OCI-M1 (cell line): Measurements from ENCODE around the gene UQCC3.
"Not testable (repeated sequence)": the region's sequence is repeated elsewhere in the genome, so short reads cannot be mapped to it uniquely, and the experiment has no call there.

Experiments
- DNase-seq: peaks from one replicate; lab custom pipeline; 2025; lab: John Stamatoyannopoulos, UW

The UQCC3 gene

DNA sequence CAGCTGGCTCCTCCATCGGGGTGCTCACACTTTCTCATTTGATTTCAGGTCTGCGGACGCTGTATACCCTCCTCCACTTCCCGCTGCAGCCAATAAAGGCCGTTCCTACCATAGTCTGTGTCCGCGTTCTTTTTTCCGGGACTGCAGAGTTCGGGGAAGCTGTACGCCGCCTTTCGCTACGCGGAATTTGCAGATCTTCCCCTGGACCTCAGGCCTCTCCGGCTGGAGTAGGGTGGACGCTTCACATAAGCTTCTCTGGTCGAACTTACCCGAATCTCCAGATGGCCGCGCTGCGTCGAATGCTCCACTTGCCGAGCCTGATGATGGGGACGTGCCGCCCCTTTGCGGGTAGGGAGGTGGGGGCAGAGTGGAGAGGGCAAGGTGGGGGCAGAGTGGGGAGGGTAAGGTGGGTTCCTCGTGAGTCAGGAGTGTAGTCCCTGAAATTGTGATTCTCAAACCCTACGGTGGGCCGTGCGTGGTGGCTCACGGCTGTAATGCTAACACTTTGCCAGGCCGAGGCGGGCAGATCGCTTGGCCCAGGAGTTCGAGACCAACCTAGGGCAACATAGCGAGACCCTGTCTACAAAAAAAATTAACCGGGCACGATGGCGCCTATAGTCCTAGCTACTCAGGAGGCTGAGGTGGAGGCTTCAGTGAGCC is 5.7 kb upstream of the UQCC3 start:
- peak; percentile 82 for DNase-seq

DNA sequence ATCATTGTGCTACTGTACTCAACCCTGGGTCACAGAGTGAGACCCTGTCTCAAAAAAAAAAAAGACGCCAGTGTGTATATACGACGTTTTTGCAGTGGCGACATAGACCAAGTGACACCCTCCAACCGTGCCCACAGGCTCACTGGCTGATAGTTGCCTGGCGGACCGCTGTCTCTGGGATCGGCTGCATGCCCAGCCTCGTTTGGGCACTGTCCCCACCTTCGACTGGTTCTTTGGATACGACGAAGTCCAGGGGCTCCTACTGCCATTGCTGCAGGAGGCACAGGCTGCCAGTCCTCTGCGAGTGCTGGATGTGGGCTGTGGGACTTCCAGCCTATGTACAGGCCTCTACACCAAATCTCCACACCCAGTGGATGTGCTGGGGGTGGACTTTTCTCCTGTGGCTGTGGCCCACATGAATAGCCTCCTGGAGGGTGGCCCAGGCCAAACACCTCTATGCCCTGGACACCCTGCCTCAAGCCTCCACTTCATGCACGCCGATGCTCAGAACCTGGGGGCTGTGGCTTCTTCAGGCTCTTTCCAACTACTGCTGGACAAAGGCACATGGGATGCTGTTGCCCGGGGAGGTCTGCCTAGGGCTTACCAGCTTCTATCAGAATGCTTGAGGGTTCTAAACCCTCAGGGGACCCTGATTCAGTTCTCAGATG is 5.1 kb upstream of the UQCC3 start:
- DNase-seq = peak; percentile 54

DNA sequence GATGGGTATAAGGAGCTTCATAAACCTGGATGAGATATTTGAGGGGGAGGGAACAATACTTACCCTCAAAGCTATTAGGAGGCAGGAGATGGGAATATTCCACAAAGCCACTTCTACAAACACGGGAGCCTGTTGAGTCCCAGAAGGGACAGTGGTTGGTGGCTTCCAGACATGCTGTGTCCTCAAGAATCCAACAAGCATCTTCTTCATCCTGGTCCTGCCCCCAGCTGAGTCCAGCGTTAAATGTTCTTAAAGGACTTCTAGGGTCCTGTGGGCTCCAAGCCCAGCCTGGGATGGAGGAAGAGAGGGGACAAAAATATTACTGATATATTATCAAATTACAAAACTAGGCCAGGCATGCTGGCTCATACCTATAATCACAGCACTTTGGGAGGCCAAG is 4.0 kb upstream of the UQCC3 start:
- DNase-seq = no peak

DNA sequence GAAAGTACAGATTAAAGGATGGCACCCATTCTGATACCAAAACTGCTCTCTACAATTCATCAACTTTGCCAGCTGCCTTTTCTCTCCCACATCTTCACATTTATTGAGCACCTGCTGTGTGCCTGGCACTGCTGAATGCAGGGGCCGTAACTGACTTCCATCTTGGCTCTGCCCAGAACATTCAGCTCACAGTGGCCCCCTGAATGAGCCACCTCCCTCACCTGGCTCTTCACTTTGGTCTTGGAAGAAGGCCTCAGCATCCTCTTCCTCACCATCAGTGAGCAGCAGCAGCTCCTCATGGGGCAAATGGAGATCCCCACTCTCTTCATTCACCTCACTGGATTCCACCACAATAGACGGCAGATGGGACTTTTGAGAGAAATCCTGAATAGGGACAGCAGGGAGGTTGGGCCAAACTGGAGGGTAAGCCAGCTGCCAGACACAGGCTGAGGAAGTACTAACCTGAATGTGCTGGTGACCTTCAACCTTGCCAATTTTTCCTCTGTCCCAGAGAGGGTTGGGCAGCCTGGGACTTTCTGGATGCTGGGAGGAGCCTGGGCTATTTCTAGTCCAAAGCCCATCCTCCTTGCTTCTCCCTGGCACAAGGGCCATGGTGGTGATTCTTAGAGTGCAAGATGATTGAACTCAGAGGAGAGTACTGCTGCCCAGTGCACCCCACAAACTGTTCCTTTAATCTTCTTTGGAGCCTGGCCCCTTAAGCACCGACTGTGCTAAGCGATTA is 1.9 kb upstream of the UQCC3 start:
- DNase-seq = peak; percentile 31

DNA sequence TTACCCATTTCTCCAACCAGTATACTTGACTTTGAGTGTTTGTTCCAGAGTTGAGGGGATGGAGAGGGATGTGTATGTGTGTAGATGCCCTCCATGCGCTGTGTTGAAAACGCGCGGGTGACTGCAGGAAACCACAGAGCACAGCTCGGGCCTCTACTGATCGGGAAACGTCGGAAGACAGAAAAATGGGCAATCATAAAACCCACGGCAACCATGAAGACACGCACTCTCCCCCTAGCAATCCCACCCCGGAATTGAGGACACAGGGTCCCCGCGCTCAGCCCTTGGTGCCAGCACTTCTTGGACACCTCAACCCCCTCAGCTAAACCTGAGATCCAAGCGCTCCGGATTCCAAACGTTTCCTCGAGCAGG is 251 bp upstream of the UQCC3 start:
- no peak for DNase-seq

DNA sequence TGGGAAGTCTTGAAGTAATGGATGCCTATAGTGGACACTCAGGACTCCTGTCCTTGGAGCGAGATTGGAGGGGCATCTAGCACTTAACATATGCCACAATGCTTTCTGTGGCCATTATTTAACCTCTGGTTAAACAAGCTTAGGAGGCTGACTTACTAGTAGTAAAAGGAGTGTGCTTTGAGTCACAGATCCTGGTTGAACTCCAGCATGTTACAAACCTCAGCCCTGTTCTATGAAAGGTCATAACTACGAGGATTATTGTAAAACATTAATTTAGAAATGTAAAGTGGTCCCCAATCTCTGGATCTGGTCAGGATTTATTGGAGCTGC is 1.7 kb downstream of the UQCC3 start:
- no peak for DNase-seq

DNA sequence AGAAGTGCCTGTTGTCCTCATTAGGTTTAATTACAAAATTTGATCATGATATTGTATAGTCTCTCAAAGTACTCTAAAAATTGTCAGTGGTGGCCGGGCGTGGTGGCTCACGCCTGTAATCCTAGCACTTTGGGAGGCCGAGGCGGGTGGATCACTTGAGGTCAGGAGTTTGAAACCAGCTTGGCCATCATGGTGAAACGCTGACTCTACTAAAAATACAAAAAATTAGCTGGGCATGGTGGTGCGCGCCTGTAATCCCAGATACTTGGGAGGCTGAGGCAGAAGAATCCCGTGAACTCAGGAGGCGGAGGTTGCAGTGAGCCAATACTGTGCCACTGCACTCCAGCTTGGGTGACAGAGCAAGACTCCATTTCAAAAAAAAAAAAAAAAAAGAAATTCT is 3.9 kb downstream of the UQCC3 start:
- not testable (repeated sequence) for DNase-seq

DNA sequence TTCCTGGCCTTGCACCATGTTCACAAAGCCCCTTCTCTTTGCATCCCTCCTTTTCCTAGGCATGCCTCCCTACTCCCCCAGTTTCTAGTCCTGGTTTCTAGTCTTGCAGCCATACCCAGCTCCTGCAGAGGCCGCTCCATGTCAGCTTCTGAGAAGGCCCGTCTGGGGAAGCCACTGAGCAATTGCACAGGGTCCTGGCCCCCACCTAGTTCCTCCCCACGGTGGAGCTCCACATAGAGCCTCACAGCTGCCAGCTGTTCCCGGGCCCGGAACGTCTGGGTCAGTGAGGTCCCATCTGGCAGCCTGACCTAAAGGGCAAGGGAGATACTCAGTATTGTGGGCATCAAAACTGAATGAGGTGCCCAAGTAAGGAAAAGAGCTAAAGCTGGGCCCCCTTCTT is 5.2 kb downstream of the UQCC3 start:
- DNase-seq = no peak

DNA sequence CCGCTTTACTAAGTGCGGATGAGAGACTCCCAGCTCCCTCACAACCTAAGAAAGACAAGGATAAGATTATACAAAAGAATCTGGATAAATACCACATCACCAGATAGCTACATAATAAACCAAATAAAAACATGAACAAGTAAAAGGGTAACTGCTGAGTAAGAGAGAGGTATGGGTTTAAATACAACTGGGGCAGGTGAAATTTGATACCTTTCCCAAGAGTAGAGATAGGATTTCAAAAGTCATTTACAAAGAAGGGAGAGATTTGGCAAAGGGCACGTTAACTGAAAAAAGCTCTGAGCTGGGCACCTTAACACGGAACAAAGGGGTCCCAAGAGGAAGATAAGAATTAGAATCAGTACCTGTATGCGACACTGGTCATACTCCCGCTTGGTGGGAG is 5.7 kb downstream of the UQCC3 start:
- DNase-seq = no peak

DNA sequence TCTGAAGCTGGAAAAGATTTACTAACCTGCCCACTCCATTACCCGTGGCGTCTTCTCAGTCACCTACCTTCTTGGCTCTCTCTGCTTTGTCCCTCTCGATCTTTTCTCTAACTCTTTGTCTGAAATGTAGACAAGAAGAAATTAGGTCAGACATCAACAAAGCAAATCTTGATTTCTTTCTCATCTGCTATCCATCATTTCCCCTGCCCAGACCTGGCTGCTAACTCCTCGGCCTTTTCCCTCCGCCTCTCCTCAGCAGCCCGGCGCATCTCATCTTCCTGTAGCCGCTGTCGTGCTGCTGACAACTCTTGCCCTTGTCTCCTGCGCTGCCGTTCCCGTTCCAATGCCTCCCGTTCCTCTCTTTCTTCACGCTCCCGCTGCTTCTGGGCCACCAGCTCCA is 6.2 kb downstream of the UQCC3 start:
- no peak for DNase-seq

DNA sequence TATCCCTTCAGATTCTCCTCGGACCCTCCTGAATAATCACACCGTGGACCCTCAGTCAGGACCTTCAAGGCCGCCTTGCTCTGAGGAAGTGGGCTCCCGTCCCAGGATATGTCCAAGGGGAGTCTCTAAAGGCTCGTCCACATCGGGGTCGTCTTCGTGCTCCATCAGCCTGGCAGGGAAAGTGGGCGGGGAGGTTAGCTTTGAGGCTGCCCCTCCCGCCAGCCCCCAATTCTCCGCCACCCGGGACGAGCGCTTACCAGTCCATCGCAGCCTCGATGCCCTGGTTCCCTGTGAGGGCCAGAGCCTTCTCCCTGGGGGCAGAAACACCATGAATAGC is 6.9 kb downstream of the UQCC3 start:
- DNase-seq = no peak

DNA sequence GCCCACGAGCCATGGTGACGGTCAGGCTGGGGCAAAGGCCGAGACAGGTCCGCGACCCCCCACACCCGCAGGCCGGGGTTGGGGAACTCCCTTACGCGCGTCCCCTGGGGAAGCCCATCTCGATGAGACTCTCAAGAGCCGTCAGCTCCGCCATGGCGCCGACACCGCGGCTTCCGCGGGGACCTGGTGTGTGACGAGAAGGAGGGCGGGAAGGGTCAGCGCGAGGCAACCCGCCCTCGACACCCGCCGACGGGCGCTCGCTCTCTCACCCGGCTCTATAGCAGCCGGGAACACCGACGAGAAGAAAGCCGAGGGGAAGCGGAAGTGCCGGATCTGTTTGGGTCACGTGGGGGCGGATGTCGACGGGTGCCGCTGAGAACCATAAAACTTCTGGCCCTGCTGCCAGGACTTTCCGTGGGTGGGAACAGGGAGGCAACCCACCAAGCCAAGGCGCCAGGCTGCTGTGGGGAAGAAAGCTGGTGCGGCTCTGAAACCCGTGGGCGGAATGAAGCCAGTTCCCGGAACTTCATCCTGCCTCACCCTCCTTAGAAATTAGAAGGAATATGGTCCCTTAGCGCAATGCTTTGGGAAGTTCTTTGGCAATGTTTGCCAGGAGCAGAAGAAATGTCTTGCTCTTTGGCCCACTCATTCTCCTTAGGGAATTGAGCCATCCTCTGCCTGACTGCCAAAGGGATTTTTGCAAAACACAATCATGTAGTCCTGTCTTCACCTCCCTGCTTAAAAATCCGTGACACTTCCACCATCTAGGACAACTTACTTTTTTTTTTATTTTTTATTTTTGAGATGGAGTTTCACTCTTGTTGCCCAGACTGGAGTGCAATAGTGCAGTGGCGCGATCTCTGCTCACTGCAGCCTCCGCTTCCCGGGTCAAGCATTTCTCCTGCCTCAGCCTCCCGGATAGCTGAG is 7.6 kb downstream of the UQCC3 start, which contains the start of gene UBXN1:
Gene UBXN1, minus strand, starts transcription at position 304 of the 927 bp plus-strand sequence. Its CDS starts 150 bp downstream, at position 154.
- DNase-seq = peak; percentile 93

DNA sequence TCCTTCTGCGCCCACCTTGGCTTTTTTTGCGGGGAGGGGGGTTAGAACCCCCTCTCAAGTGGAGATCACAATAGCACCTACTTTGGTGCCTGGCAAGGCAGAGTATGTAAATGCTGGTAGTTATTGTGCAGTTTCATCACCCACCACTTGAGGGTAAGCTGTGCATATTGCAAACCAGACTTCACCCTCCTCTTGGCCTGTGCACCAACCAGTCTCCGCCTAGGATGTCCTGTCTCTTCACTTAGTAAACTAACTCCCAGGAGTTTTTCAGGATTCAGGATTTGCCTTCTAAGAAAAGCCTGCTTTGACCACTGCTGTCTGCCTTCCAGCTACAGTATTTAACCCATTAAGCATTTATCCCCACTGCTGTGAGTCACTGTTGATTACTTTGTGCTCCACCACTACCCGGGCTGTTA is 9.4 kb downstream of the UQCC3 start:
- peak; percentile 88 for DNase-seq

DNA sequence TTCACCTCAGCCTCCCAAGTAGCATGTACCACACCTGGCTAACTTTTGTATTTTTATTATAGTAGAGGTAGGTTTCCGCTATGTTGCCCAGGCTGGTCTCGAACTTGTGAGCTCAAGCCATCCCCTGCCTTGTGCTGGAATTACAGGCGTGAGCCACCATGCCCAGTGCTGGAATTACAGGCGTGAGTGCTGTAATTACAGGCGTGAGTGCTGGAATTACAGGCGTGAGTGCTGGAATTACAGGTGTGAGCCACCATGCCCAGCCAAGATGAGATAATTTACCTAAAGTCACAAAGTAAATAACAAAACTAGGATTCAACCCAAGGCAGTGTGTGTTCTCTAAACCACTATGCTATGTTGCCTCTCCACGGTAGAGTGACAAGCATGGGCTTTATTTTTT is 11.0 kb downstream of the UQCC3 start:
- no peak for DNase-seq

DNA sequence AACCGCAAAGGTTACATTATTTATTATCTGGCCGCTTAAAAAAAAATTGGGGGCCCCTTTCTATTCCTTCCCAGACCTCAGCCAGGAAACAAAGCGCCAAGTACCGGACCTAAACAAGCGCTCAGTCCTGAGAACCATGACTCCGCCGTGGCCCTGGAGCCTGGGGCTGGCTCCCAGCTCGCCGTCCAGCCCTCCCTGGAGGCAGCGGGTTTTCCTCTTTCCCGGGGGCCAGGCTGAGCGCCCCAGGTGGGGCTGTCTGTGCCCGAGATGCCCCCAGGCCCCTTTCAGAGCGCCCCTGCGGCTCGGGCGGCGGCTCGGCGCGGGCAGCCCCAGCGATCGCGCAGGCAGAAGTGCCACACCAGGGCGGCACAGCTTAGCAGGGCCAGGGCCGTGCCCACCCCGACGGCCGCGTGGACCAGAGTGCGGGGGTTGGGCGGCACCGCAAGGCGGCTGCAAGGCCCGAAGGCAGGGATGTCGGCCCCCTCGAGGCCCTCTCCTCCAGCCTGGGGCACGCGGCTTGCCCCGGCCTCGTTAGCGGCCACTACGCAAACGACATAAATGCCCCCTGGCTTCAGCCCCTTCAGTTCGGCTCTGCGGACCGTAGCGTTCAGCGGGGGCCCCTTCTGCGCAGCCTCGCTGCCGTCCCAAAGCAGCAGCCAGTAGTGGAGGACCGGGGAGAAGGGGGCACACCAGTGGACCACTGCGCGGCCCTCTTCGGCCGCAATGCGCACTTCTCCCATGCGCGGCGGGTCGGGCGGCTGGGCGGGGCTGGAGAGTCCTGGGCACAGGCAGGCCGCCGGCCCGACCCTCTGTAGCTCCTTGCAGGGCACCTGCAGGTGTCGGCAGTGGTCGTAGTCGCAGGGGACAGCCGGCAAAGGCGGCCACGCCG is 16.3 kb downstream of the UQCC3 start:
- no peak for DNase-seq

DNA sequence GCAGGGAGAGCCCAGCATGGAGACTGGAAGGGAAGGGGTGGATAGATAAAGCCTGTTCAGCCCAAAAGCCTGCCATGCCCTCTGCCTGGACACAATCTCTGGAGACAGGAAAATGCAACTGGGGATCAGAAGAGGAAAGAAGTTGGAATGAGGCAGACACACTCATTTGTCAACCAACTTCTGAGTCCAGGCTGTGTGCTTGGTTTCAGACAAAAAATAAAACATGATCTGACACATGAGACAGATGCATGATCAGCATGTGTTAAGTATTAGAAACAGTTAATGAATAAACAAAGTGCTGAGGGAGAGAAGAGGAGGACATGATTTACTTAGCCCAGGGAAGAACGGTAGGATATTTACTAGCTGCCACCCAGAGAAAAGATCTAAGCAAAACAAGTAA is 17.0 kb downstream of the UQCC3 start:
- DNase-seq = no peak

DNA sequence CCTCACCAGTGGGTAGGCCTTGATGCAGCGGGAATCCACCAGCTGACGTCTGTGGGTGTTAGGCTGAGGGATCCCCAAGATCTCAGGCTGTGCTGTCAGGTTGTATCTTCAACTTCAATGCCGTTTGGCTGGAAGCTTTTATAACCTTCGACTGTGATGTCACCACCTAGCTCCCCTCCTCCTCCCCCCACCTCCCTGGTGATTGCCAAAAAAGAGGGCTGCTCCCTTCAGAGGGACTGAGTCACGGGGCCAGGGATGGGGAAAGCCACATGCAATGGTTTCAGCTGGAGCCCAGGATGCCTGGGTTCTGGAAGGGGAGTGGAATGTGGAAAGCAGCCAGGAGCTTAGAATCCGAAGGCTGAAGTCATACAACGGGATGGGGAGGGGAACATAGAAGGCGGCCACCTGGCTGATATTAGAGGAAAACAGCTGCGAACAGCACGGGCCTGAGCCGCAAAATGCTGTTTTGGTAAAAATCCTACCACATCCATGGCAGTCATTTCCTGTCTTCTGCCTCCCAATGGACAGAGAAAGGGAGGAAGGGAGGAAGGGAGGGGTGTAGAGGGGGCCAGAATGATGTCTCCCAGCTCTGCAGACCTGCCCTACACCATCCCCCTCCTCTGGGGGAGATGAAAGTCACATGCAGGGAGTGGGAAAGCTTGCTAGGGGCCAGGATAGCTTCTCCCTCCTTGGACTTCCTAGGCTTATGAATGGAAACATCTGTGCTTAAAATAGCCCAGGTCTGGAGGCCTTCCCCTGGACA is 18.1 kb downstream of the UQCC3 start, which contains the start of gene LRRN4CL:
Gene LRRN4CL, minus strand, starts transcription at position 110 of the 763 bp plus-strand sequence. CDS start 1,022 bp downstream, outside the sequence.
- no peak for DNase-seq

DNA sequence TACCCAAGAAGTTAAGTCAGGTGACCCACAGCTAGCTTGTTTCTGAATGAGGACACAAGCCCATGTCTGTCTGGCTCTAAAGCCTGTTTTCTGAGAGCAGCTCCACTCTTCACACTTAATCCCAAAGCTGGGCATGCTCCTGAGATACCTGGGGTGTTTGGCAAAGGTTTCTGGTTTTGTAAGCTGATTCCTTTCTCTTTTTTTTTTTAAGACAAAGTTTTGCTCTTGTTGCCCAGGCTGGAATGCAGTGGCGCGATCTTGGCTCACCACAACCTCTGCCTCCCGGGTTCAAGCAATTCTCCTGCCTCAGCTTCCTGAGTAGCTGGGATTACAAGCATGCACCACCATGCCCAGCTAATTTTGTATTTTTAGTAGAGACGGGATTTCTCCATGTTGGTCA is 22.2 kb downstream of the UQCC3 start:
- not testable (repeated sequence) for DNase-seq

DNA sequence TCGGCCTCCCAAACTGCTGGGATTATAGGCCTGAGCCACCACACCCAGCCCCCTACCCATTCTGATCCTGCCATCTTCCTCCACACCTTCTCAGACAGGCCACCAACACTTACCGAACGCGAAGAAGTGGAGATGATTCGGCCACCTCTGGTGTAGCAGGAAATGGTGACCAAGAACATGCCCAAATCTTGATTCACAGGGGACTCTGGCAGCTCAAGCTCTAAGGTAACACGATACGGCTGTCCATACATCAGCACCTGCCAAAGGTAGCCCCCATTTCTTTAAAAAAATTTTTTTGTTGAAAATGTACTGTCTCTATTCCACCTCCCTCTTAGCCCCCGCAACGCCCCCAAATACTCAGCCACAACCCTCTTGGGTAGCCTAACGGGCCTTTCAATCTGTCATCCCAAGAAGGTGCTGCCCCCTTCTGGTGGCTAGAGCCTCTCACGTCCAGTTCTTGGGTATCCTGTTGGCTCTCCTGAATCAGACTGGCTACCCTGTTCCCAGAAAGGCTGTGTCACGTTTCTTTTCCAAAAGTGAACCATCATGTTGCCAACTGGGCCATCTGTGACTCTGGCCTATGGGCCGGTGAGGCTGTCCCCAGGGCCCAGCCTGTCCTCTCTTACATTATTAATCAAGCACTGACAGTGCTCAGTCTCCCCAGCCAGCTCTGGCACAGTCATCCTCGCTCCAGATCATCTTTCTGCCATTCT is 23.1 kb downstream of the UQCC3 start:
- DNase-seq = peak; percentile 81

DNA sequence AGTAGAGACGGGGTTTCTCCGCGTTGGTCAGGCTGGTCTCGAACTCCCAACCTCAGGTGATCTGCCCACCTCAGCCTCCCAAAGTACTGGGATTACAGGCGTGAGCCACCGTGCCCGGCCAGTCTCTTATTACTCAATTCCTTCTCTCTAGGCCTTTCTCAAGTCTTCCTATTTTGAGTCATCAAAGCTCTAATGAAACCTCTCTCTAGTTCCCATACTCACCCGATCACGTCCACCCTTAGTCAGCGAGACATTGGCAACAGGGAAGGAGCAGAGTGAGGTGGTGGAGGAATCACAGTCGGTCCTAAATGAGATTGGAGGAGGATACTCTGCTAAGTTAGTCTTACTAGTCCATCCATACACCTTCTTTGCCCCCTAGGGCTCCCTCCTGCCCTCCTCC is 30.8 kb downstream of the UQCC3 start:
- no peak for DNase-seq
